Pons (tissue), 1 donor: ENCODE measurements around the gene CATSPERZ.

Experiments used
- DNase-seq: peaks from one replicate; pipeline ENCODE4 v3.0.0-alpha.2; 2016; ENCODE audit warnings: low spot score

The CATSPERZ gene, protein sequence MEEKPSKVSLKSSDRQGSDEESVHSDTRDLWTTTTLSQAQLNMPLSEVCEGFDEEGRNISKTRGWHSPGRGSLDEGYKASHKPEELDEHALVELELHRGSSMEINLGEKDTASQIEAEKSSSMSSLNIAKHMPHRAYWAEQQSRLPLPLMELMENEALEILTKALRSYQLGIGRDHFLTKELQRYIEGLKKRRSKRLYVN

DNA sequence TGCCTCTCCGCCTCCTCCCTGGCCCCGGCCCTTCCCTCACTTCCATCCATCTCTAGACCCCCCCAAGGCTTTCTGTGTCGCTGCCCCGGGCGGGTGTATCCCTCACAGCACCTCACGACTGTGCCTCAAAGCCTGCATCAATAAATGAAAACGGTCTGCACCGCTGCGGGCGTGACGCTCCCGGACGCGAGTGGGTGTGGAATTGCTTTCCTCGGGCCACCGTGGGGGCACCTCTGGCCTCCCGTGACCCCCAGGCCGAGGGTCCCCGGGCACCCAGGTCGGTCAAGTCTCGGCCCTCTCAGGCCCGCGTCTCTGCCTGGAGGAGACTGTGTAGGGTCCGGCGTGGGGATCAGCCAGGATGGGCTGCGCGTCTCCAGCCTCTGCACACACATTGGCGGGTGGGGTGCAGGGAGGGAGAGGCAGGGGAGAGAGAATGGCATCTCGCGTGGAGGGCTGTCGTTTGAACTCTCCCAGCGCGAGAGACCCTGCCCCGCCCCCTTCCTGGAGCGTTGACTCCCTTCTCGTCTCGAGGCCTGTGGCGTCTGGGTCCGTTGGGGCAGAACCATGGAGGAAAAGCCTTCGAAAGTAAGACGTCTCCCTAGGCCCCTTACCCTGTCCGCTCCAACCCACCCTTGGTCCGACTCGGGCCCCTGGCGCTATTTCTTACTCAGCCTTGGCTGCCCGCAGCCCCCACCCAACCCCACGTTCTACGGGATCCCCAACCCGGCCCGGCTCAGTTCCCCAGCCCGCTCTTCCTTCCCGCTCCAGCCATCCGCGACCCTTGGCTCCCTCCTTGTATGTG is at the start of gene CATSPERZ:
Gene CATSPERZ, plus strand, starts transcription at position 512 of the 802 bp plus-strand sequence. Its CDS starts 53 bp downstream, at position 565.
- no peak for DNase-seq

DNA sequence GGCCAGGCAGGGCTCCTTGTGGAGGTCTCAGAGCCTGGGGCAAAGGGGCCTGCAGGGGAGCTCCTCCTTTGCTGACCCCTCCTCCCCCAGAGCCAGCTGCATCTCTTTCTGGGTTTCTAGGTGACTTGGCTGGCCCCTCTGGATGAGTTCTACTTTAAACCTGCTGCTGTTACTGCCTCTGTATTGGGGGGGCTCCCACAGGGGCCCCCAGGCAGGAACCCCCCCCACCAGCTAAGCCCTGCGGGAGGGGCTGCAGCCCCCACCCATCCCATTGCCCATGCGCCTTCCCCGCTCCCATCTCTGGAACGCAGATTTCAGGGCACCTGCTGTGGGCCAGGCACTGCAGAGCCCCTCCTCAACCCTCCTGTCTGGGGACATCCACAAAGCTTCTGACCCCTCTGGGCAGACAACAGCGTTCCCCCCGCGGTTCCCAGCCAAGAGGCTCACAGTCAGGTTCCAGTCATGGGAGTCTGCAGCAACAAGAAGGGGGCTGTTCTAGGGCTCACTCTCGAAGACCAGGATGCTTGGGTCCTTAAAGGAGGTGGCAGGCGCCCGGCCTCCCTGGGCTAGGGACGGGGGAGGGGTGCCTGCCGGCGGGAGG is 49.6 kb upstream of the CATSPERZ start:
- DNase-seq: no peak

DNA sequence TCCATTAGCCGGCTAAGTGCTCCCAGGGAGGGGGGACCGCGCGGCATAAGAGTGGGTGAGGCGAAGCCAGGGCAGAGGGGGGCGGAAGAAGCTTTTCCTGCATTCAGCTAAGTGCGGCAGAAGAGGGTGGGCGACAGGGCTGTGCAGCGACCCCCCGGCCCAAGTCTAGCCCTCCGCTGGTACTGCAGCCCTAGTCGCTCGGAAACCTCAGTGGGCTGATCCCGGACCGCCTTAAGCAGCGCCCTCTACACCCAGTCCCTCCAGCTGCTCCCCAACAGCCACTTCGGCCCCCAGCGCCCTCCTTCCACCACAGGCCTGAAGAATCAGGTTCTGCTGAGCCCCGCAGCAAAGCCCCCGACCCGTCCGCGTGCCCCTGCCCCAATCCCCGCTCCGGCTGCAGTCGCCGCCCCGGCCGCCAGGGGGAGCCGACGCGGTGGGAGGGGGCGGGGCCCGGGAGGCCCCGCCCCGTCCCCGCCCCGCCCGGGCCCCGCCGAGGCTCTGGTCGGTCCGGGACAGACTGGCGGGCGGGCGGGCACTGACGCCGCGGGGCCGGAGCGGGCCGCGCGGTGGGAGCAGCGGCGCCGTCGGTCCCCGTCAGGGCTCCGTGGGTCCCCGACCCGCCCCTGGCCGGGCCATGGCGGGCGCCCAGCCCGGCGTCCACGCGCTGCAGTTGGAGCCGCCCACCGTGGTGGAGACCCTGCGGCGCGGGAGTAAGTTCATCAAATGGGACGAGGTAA is 49.0 kb upstream of the CATSPERZ start, which contains the start of gene PLCB3:
Gene PLCB3, plus strand, starts transcription at position 515 of the 737 bp plus-strand sequence. Its CDS starts 120 bp downstream, at position 635.
- no peak for DNase-seq

DNA sequence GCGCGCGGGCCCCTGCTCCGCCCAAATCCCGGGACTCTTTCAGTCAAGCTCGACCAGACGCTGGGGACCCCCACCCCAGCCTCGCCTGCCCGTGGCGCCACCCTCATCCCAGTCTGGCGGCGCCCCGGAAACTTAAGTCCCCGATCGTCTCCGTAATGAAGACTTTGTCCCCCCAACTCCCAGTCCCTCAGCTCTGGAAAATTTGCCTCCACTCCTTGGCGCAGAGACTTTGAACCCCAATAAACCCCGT is 48.5 kb upstream of the CATSPERZ start:
- DNase-seq: no peak

DNA sequence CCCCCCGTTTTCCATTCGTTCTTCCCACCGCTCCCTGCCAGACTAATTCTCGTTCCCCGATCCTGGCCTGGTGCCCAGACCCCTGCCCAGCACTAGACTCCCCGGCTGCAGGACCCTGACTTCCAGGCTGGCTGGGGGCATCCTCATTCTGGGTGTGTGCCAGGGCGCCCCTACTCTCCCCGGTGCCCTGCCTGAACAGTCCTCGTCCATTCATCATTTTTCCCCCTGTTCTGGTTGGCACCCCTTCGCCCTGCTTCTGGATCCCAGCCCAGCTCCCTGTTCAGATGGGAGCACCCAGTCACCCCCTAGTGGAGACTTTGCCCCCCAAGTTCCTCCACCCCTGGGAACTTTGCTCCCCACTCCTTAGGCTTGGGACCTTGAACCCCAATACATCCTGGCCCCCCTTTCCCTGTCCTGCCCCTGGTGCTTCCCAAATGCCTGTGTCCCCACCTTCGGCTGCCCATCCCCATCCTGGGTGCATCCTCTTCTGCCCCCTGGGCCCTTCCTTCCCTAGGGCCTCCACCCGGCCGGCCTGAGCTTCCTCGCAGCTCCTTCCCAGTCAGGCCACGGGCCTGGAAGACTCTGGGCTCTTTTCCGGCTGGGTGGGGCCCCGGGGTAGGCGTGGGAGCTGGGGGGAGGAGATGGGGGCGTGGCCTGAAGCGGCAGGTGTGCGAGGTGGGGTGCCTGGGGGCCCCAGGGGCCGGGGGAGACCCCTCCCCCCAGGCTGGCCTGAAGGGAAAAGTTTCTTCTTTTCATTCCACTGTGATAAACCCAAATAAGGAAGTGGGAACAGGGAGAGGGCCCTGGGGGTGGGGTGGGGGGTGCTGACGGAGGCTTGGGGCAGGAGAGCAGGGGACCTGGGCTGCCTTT is 47.9 kb upstream of the CATSPERZ start:
- DNase-seq: no peak

DNA sequence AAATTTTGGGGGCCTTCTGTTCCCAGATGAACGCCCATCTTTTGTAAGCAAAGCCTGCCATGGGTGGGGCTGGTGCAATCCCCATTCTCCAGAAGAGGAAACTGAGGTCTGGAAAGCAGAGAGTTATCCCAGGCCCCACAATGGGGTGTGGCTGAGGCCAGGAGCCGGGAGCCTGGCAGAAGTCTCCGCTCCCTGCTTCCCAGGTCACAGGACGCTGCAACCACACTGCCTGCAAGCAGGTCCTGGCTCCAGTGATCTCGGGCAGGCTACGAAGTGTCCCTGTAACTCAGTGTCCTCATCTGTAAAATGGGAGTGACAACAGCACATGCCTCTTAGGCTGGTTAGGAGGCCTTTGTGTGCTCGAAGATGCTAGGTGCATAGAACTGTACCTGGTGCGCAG is 47.1 kb upstream of the CATSPERZ start:
- DNase-seq: no peak

DNA sequence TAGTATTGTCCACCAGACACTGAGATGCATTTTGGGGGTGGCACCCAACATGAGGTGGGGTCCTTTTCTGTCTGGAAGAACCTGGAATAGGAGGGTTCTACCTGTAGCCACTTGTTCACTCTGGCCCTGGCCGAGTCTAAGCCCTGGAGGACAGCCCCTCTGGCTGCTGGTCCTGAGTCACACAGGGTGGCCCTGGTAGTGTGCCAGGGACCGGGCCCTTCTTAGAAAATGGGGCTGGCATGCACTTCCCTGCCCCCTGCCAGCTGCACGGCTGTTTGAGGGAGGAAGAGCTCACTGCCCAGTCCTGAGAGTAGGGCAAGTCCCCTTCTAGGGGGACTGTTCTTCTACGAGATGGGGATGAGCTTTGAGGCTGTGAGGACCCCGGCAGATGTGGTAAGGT is 46.7 kb upstream of the CATSPERZ start:
- no peak for DNase-seq

DNA sequence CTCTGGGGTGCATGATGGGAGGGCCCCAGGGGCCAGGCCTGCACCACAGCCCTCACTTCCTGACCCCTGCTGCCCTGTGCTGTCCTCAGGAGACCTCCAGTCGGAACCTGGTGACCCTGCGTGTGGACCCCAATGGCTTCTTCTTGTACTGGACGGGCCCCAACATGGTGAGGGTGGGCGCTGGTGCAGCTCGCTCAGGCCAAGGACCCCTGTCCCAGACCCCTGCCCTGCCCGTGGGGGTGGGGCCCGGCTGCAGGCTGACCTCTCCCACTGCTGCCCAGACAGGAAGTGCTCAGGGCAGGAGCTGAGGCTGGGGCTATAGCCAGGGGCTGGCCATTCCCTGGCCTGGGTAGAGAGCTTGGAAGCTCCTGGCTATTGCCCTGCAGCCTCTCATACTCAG is 45.8 kb upstream of the CATSPERZ start:
- no peak for DNase-seq

DNA sequence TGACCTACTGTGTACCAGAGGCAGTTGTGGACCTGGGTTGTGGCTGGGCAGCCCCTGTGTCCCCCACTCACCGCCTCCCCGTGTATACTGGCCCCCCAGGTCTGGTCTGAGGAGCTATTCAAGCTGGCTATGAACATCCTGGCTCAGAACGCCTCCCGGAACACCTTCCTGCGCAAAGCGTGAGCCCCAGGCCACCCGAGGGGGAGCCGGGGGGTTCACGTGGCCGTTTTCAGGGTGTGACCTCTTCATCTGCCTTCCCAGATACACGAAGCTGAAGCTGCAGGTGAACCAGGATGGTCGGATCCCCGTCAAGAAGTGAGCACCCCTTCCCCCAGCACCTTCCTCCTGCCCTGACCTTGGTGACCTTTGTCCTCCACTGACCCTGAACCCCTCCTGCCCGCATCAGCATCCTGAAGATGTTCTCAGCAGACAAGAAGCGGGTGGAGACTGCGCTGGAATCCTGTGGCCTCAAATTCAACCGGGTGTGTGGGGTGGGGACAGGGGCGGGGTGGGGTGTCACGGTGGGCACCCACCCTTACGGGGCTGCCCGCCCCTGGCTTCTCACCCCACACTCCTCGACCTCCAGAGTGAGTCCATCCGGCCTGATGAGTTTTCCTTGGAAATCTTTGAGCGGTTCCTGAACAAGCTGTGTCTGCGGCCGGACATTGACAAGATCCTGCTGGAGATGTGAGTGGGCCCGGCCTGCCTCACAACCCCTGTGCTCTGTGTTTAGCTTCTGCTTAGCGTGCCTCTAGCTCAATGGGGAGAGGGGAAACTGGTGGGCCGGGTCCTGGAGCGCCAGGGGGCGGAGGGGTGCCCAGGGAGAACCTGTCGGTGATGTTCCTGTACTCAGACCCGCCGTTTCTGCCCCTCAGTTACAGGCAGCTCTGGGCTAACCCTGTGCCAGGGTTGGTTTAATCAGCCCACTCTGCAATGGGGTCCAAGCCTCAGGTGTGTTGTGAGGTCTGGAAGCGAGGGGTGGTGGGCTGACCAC is 44.7 kb upstream of the CATSPERZ start:
- DNase-seq: no peak

DNA sequence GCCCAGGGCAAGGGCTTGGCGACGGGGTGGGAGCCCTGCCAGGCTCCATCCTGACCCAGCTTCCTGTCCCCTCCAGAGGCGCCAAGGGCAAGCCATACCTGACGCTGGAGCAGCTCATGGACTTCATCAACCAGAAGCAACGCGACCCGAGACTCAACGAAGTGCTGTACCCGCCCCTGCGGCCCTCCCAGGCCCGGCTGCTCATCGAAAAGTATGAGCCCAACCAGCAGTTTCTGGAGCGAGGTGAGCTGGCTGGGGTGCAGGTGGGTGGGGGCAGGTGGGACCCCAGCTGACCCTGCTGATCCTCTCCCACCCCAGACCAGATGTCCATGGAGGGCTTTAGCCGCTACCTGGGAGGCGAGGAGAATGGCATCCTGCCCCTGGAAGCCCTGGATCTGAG is 43.9 kb upstream of the CATSPERZ start:
- DNase-seq: no peak

DNA sequence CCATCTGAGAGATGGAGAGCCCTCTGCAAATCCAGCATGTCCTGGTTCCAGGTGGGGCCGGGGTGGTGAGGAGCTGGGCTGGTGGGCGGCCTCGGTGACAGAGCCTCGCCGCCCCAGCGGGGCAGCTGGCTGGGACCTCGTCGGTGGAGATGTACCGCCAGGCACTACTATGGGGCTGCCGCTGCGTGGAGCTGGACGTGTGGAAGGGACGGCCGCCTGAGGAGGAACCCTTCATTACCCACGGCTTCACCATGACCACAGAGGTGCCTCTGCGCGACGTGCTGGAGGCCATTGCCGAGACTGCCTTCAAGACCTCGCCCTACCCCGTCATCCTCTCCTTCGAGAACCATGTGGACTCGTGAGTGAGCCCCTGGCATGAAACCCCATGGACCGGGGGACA is 41.8 kb upstream of the CATSPERZ start:
- no peak for DNase-seq

DNA sequence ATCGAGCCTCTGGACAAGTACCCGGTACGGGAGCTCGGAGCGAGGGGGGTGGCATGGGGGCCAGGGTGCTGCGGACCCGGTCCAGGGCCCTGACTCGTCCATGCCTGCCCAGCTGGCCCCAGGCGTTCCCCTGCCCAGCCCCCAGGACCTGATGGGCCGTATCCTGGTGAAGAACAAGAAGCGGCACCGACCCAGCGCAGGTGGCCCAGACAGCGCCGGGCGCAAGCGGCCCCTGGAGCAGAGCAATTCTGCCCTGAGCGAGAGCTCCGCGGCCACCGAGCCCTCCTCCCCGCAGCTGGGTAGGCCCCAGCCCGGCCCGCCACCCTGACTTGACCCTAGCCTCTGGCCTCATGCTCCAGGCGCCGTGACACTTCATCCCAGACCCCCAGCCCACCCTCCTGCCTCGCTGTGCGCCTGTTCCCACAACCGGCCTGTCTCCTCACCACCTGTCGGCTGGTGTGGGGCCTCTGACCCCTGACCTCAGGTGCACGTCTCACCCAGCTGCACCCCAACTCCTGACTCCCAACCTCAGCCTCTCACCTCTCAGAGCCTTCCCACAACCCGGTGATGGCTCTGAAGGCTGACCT is 41.1 kb upstream of the CATSPERZ start:
- no peak for DNase-seq

DNA sequence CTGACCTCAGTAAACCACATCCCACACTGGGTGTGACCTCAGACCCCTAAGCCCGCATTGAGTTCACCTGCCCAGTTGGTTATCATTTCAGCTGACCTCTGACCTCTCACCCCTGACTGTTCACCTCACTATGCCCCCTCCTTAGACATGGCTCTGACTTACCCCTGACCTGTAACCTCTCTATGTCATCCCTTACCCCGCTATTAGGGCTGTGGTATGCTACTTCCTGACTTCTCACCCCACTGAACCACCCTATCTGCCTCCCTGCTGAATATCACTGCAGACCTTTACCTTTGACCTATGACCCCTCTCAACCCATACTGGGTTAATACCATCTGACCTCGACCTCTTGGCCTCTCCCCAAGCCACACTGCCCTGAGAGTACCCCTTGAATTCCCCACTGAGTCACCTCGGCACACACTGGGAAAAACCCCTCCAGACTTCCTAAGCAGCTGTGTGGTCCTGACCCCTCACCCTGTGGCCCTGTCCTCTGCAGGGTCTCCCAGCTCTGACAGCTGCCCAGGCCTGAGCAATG is 40.6 kb upstream of the CATSPERZ start:
- no peak for DNase-seq

DNA sequence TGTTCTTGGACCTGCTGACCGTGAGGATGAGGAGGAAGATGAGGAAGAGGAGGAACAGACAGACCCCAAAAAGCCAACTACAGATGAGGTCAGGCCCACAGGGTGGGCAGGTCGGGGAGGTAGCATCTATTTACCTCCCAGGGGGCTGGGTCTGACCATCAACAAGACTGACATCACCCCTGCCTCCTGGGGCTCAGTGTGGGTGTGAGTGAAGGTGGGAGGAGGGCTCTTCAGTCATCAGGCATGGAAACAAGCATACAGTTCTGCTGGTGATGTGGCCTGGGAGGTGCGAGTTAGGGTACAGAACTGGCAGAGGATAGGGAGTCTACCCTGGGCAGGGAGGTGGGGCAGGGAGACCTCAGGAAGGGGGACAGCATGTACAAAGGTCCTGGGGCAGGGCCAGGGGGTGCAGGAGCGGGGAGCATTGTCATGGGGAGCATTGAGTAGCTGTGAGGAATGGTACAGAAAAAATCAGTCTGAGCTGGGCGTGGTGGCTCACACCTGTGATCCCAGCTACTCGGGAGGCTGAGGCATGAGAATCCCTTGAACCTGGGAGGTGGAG is 39.9 kb upstream of the CATSPERZ start:
- no peak for DNase-seq

DNA sequence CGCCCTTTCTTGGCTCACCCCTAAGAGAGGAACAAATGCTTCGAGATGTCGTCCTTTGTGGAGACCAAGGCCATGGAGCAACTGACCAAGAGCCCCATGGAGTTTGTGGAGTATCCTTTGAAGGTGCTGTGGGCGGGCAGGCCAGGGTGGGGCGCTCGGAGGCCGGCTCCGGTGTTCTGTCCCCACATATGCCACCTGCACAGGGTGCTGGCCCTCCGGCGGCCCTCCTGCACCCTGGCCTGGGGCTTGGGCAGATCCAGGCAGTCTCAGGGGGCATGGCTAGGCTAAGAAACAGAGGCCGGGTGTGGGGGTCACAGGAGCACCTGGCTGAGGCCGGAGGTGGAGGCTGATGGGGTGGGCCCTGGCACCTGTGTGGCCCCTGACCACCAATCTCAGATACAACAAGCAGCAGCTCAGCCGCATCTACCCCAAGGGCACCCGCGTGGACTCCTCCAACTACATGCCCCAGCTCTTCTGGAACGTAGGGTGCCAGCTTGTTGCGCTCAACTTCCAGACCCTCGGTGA is 38.5 kb upstream of the CATSPERZ start:
- DNase-seq: no peak

DNA sequence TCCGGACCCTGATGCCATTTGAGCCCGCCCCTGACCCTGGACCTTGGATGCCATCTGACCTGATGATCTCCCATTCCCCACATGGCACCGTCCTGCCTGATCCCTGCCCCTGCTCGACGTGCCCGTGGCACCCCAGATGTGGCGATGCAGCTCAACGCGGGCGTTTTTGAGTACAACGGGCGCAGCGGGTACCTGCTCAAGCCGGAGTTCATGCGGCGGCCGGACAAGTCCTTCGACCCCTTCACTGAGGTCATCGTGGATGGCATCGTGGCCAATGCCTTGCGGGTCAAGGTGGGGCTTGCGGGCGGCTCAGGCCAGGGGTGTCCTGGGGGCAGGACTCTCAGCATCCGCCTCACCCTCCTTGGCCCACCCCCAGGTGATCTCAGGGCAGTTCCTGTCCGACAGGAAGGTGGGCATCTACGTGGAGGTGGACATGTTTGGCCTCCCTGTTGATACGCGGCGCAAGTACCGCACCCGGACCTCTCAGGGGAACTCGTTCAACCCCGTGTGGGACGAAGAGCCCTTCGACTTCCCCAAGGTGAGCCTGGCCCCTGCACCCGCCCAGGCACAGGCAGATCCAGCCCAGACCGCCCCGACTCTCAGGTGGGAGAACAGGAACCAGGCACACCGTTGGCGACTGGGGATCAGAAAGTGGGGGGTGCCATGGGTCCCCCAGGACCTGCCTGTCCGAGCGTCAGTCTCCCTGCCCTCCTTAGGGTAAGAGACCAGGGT is 37.7 kb upstream of the CATSPERZ start:
- DNase-seq: no peak

DNA sequence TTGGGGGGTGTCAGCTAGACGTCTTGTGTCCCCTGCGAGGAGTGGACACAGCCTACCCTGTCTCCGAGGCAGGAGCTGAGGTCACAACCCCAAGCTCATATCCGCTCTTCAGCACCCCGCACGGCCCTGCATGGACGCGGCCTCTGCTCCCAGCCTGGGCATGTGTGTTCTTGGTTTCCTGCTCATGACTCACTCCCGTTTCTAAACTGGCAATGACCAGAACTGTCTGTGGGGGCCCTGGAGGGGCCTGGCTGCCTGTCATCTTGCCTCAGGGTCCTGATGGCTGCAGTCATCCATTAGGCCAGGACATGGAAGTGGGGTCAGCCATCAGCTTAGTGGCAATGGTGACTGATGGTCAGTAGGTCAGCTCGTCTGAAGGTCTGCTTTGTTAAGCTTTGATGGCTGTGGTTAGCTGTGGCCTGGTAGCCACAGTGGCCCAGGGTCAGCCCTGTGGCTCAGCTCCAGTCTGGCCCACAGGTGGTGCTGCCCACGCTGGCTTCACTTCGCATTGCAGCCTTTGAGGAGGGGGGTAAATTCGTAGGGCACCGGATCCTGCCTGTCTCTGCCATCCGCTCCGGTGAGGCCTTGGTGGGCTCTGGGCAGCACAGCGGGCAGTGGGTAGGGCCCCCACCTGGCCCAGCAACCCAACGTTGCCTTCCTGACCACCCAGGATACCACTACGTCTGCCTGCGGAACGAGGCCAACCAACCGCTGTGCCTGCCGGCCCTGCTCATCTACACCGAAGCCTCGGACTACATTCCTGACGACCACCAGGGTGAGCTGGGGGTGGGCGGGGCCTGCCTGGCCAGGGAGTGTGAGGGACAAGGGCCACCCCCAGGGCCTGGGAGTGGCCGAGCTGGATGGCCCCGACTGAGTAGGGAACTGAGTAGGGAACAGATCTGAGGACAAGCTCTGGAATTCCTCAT is 36.9 kb upstream of the CATSPERZ start:
- DNase-seq: no peak

DNA sequence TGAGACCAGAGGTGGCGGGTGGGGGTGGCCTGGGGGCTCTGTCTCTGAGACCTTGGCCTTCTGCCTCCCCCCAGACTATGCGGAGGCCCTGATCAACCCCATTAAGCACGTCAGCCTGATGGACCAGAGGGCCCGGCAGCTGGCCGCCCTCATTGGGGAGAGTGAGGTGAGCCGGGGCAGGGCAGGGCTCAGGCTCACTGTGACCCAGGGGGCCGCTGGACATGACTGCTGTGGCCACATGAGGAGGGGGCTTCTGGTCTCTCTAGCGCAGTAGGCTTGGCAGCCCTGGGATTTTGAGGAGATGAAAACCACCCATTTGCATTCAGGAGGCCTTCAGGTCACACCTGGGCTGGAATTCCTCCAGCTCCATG is 36.2 kb upstream of the CATSPERZ start:
- DNase-seq: no peak
